A673 (cell line): ENCODE measurements around the gene NEMP1. TPM values are rescaled to one million over a fixed set of nuclear protein-coding genes. Genes with fewer than 3 reads are reported as not detected.

ENCODE experiments used
- BruUV-seq: library from RNA; stranded (reverse); fragments of 400-500 nt; replicated peaks from 2 replicates; lab custom pipeline; 2021; lab: Mats Ljungman, UMichigan
- CTCF ChIA-PET: fragments of 300-600 bp; sonication (Branson Sonifier 250); formaldehyde crosslinking; loops from one replicate; lab custom pipeline; 2022; ENCODE audit warnings: antibody characterized with exemption; lab: Charles Lee
- POLR2A ChIA-PET: fragments of 300-600 bp; sonication (Branson Sonifier 250); formaldehyde crosslinking; loops from one replicate; lab custom pipeline; 2022; ENCODE audit warnings: antibody characterized with exemption; ENCODE audit not compliant: low non-redundant PET; lab: Charles Lee
- DNase-seq: peaks from one replicate; pipeline ENCODE4 v3.0.0-alpha.2; 2015; ENCODE audit warnings: low spot score
- H3K27ac ChIP-seq: fragments of 200-600 bp; sonication (generic); 2 replicates; pipeline ENCODE4 v1.5.1; 2016; ENCODE audit warnings: mixed run types, low read depth, mild to moderate bottlenecking, mixed read lengths, antibody characterized with exemption, low read length; ENCODE audit not compliant: poor library complexity, severe bottlenecking
- H3K27me3 ChIP-seq: fragments of 200-600 bp; sonication (generic); replicated peaks from 2 replicates; pipeline ENCODE4 v1.6.1; 2017; ENCODE audit warnings: mixed run types, low read depth, mild to moderate bottlenecking, mixed read lengths, antibody characterized with exemption, low read length; ENCODE audit not compliant: insufficient read depth, poor library complexity
- H3K36me3 ChIP-seq: fragments of 200-600 bp; sonication (generic); 2 replicates; pipeline ENCODE4 v1.6.1; 2016; ENCODE audit warnings: mixed run types, mild to moderate bottlenecking, mixed read lengths, antibody characterized with exemption, low read length; ENCODE audit not compliant: insufficient read depth, poor library complexity, severe bottlenecking
- H3K4me1 ChIP-seq: fragments of 200-600 bp; sonication (generic); 2 replicates; pipeline ENCODE4 v1.6.1; 2017; ENCODE audit warnings: mixed run types, mild to moderate bottlenecking, mixed read lengths, antibody characterized with exemption, low read length; ENCODE audit not compliant: insufficient read depth, poor library complexity, severe bottlenecking
- H3K4me3 ChIP-seq: fragments of 200-600 bp; sonication (generic); 2 replicates; pipeline ENCODE4 v1.5.1; 2016; ENCODE audit warnings: low read depth, mixed run types, mild to moderate bottlenecking, mixed read lengths, low read length; ENCODE audit not compliant: poor library complexity, severe bottlenecking
- H3K9me3 ChIP-seq: fragments of 200-600 bp; sonication (generic); 2 replicates; pipeline ENCODE4 v1.6.1; 2016; ENCODE audit warnings: mixed run types, low read depth, mild to moderate bottlenecking, mixed read lengths, antibody characterized with exemption, low read length; ENCODE audit not compliant: poor library complexity, severe bottlenecking
- EZH2 ChIP-seq: fragments of 200-600 bp; sonication (generic); IDR thresholded peaks from 2 replicates; pipeline ENCODE4 v1.6.1; 2017; ENCODE audit warnings: borderline replicate concordance, low read depth, mild to moderate bottlenecking, mixed read lengths, antibody characterized with exemption, low read length; ENCODE audit not compliant: poor library complexity, severe bottlenecking
- intact Hi-C: fragments of 100-400 bp; cut with micrococcal nuclease; formaldehyde crosslinking; loops from one replicate; pipeline ENCODE4 v1.10.0; 2022; ENCODE audit not compliant: unreplicated experiment
- total RNA-seq: library from RNA; stranded (reverse); gene quantifications from 2 replicates; pipeline ENCODE4 v1.2.3, GENCODE V29; 2021
- TF ChIP-seq, protein P1 (sequence below): fragments of 300-800, 200-600 bp; sonication (generic); conservative IDR thresholded peaks from 2 replicates; pipeline ENCODE4 v1.5.1; 2017; ENCODE audit warnings: low read depth, mild to moderate bottlenecking, antibody characterized with exemption, low read length, moderate library complexity, mixed read lengths

NEMP1 gene
- total RNA-seq, 1 experiment from 2014 or later: 68.6 TPM

DNA sequence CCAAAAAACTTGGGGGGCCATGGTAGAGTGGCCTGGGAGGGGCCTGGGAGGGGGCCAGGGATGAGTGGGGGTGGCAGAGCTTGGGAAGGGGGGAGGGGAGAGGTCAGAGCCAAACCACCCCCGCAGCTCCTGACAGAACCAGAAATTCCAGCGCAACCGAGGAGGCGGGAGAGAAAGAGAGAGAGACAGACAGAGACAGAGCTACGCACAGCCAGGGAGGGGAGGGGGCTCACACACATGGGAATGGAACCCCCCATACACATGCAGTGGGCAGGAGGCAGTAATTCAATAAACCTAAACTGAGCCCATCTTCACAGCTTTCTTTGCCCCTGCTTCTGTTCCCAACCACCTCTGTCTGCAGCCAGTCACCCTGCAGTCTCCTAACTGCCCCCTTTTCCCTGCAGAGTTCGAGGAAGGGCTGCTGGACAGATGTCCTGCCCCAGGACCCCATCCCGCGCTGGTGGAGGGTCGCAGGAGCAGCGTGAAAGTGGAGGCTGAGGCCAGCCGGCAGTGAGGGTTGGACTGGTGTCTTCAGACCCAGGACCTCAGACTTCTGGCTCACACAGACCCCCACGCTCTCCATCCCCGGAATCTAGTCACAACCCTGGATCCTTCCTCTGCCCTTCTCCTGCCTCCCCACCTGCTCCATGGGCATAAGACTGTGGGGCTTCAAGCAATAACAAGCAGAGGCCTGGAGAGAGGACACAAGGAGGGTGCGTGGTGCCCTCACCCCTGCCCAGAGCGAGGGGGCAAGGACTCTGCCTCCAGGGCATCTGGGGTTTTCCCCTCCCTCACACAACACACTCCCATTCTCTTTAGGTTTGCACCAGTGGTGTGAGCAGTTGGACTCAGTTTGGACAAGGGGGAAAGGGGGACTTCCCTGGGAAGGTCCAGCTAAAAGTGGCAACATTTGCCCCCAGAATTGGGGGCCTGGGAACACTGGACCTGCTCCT, 15.9 kb upstream of the NEMP1 start:
- H3K27me3 ChIP-seq: no peaks in the 10 kb centered on the region
- intact Hi-C loops: loop anchor here (2.0 kb wide), 1 partner anchor 16 kb away; the partner anchor contains the start of gene STAT6
- H3K4me3 ChIP-seq: peak overlapping the region; percentile 2
- DNase-seq: no peak
- peaks cover 45% of the 10 kb centered on the region for H3K4me1 ChIP-seq
- peak overlapping the region; percentile 91 for H3K27ac ChIP-seq
- BruUV-seq: no TSS peak
- CTCF ChIA-PET: interaction anchor here (0.5 to 3.1 kb wide), 8 partner anchors 16 to 883 kb away, joined by 3 to 23 read pairs (median 4); partner anchors contain the start of genes NEMP1 and STAT6
- H3K9me3 ChIP-seq: no peaks in the 10 kb centered on the region
- POLR2A ChIA-PET: interaction anchor here (0.5 to 0.7 kb wide), 2 partner anchors 16 to 138 kb away, joined by 7 to 9 read pairs; partner anchors contain the start of gene STAT6
- peaks cover 75% of the 10 kb centered on the region for H3K36me3 ChIP-seq
- TF ChIP-seq, protein P1, sequence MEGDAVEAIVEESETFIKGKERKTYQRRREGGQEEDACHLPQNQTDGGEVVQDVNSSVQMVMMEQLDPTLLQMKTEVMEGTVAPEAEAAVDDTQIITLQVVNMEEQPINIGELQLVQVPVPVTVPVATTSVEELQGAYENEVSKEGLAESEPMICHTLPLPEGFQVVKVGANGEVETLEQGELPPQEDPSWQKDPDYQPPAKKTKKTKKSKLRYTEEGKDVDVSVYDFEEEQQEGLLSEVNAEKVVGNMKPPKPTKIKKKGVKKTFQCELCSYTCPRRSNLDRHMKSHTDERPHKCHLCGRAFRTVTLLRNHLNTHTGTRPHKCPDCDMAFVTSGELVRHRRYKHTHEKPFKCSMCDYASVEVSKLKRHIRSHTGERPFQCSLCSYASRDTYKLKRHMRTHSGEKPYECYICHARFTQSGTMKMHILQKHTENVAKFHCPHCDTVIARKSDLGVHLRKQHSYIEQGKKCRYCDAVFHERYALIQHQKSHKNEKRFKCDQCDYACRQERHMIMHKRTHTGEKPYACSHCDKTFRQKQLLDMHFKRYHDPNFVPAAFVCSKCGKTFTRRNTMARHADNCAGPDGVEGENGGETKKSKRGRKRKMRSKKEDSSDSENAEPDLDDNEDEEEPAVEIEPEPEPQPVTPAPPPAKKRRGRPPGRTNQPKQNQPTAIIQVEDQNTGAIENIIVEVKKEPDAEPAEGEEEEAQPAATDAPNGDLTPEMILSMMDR: no peak
- no peak for TF ChIP-seq EZH2

- ChIA-PET CTCF (interaction anchor here (0.5 to 3.1 kb wide), 8 partner anchors 15 to 882 kb away, joined by 3 to 23 read pairs (median 4); partner anchors contain the start of genes NEMP1 and STAT6), POLR2A (interaction anchor here (0.5 to 0.7 kb wide), 4 partner anchors 16 to 365 kb away, joined by 3 to 9 read pairs (median 7); partner anchors contain the start of gene STAT6)
- peak; percentile 94 for DNase-seq
- H3K4me1 ChIP-seq: peaks cover 45% of the 10 kb centered on the region
- no peaks in the 10 kb centered on the region for H3K27me3 ChIP-seq
- H3K9me3 ChIP-seq: no peaks in the 10 kb centered on the region
- BruUV-seq: TSS peak; percentile 58
- TF ChIP-seq, protein P1: peak; percentile 70
- TF ChIP-seq EZH2: no peak
- peak overlapping the region; percentile 91 for H3K27ac ChIP-seq
- intact Hi-C loops: loop anchor here (2.0 kb wide), 1 partner anchor 17 kb away; the partner anchor contains the start of gene STAT6
- peak overlapping the region; percentile 2 for H3K4me3 ChIP-seq
- H3K36me3 ChIP-seq: peaks cover 68% of the 10 kb centered on the region
Observed at GRCh38 chr12:57093415-57094207, 15.0 kb upstream of the NEMP1 start.

DNA sequence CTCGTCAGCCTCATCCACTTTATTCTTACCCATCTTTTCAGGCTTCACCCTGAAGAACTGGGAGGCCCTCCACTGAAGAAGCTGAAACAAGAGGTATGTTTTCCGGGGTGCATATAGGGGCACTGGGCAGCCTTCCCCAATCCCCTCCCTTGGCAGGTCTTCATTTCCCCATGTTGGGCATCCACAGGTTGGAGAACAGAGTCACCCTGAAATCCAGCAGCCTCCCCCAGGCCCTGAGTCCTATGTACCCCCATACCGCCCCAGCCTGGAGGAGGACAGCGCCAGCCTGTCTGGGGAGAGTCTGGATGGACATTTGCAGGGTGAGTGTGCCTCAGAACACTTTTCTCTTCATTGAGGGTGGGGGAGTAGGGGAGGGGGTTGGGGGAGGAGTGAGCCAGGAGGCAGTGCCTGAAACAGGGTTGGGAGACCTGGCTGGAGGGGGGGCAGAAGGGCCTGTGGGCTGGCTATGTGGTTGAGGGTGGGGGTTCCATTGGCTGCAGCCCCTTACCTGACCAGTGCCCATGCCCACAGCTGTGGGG, 14.4 kb upstream of the NEMP1 start:
- no peaks in the 10 kb centered on the region for H3K27me3 ChIP-seq
- H3K27ac ChIP-seq: peak overlapping the region; percentile 75
- TF ChIP-seq, protein P1: no peak
- no peak for TF ChIP-seq EZH2
- peaks cover 65% of the 10 kb centered on the region for H3K36me3 ChIP-seq
- H3K4me1 ChIP-seq: peaks cover 49% of the 10 kb centered on the region
- H3K4me3 ChIP-seq: peak overlapping the region; percentile 93
- no peaks in the 10 kb centered on the region for H3K9me3 ChIP-seq
- intact Hi-C loops: no loop called here
- ChIA-PET POLR2A (interaction anchor here (0.5 to 1.4 kb wide), 3 partner anchors 13 to 366 kb away, joined by 3 to 7 read pairs (median 3); no protein-coding TSS in a partner anchor), CTCF (interaction anchor here (1.5 to 3.1 kb wide), 2 partner anchors 23 to 456 kb away, joined by 3 to 23 read pairs; no protein-coding TSS in a partner anchor)
- DNase-seq: no peak
- no TSS peak for BruUV-seq
